GM19395 (cell line): ENCODE results near the gene NMUR2.

Experiments used
- ATAC-seq: cut with Tn5 transposase; IDR thresholded peaks from one replicate; pipeline ENCODE4 v1.9.1; 2021; ENCODE audit warnings: mild to moderate bottlenecking, moderate library complexity; ENCODE audit not compliant: unreplicated experiment

Gene NMUR2, protein sequence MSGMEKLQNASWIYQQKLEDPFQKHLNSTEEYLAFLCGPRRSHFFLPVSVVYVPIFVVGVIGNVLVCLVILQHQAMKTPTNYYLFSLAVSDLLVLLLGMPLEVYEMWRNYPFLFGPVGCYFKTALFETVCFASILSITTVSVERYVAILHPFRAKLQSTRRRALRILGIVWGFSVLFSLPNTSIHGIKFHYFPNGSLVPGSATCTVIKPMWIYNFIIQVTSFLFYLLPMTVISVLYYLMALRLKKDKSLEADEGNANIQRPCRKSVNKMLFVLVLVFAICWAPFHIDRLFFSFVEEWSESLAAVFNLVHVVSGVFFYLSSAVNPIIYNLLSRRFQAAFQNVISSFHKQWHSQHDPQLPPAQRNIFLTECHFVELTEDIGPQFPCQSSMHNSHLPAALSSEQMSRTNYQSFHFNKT

DNA sequence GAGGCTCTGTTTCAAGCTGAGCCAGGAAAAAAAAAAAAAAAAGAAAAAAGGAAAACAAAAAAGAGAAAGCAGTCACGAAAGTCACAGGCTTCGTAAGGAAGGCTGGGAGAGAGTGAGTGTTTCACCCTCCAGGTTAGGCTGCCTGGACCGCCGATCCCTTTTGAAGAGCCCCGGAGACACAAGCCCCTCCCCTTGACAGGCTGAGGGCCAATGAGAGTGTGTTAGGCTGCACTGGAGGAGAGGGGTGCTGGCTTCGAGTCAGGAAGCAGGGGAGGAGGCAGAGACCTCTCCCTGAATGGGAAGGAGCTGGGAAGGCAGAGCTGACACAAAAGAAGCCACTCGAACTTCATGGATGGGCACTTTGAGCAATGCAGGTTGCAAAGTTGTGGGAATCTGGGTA lies at the start of gene NMUR2:
Gene NMUR2 (minus strand): TSS at position 135 of the 400 bp plus-strand sequence. CDS start 166 bp downstream, outside the sequence.
- ATAC-seq: no peak

DNA sequence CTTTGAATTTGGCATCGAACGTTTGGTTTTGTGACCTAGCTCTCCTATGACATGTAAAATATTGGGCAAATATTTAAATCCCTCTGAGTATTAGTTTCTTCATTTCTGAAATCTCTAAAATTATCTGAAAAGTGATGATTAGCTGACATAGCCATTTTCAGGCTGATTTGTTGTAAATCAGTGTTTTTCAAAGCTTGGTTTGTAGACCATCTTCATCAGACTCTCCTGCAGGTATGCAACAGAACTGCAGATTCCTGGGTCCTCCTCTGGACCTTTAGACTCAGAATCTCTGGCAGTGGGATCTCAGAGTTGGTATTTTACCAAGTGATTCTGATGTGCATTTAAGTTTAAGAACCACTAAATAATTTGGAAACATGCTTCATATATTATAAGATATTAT lies 38.9 kb upstream of the NMUR2 start:
- no peak for ATAC-seq

DNA sequence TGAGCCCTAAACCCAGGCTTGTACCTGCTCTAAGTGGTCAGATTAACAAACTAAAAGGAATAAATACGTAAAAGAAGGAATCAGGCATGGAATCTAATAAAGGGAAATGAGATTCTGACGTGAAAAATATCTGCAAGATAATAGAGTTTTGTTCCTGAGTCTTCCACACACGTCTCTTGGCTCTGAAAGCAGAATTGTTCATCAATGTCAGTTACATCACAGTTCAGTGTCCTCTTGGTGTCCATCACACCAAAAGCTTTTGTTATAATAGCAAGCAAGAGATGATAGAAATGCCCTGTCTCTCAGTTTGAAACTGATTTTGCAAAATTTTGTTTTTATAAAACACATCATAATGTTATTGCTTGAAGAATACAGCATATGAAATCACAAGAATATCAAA lies 34.7 kb upstream of the NMUR2 start:
- ATAC-seq: no peak

DNA sequence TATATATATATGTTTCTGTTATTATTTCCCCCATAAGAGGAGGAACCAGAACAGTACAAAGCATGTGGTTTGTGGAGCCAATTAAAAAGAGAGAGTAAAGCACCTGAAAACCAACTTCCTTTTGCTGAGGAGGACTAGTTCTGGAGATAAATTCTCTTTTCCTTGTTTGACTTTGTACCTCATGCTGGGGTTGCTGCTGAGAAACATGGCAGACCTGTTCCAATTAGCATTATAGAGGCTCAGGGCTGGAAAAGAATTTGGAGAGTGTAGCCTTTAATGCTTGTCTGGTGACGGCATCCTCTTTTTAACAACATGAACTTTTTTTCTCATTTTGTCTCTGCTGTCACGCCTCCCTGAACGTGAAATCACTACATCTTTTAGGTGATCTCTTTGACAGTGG lies 32.8 kb upstream of the NMUR2 start:
- ATAC-seq: no peak

DNA sequence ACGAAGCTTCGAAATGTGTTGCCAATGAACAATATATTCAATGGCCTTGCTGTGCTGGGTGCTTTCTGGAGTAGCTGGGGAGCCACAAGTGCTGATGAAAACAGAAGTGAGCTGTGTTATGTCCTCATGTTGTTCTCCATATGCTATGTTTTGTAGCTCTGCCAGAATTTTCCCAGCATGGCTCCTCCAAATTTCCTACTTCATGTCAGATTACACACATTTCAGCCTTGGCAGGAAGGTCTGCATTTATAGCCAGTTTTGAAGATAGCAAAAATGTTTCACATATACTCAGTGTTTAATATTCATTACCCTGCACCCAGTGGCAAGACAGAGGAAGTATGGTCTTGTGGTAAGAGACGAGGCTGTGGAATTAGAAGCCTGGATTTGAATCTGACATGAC lies 22.6 kb upstream of the NMUR2 start:
- ATAC-seq: no peak

DNA sequence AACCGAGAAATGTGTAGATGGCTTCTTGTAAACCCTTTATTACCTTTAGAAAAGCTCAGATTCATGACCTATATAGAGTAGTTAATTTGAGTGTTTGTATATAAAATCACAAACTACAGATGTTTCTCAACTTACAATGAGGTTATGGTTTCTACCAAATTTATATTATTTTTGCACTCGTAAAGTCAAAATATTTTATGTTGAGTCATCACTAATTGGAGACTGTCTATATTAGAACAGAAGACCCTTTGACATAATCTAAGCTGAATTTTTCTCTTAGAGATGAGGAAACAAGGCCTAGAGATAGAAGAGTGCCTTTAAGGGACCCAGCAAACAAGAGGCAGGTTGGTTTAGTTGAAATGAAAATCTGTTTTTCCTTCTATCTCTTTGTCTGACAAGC lies 20.0 kb upstream of the NMUR2 start:
- ATAC-seq: no peak

DNA sequence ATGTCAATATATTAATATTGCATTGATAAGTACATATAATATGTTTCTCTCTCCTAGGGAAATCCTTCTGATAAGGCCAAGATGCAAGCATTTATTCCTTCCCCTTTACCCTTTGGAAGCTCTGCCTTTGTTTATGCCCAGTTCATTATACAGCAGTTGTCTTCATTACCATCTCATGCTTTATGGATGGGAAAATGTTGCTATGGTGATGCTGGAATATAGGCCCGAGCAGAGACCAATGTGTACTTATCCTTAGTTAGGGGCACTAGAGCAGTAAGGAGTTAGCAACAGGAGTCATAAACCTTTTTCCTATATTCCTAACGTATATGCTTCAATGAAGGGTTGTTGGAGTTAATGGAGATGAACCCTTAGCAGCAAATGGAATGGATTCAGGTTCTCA lies 19.4 kb upstream of the NMUR2 start:
- ATAC-seq: no peak

DNA sequence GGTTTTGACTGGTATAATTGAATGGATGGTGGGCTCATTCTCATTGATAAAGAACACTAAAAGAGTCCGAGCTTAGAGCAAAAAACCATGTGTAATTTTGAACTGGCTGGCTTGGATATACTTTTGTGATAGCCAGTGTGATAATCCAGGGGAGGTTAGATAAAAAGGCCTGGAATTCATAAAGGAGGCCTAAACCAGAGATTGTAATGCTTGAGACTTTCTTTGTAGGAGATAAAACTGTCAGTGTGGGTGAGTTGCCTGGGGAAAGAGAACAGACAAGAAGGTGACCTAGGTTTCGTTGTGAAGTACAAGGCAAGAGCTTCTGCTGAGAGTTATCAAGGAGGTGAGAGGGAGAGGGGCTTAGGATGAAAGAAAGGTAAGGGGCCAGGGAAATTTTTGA lies 17.0 kb upstream of the NMUR2 start:
- ATAC-seq: no peak

DNA sequence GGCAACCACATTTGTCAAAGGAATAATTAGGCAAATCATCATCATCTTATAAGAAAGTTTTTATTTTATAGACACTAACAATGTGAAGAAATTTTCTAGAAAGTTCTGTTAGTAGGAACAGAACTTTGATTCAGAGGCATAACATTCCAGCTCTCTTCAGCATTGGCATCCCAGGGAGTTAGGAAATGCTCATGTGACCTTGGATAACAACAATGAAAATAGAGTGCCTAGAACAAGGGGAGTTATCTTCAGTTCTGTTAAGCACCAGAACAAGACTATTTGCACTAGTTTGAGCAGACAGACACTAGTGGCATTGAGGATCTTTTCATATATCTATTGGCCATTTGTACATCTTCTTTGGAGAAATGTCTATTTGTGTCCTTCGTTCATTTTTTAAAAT lies 7.0 kb upstream of the NMUR2 start:
- no peak for ATAC-seq

DNA sequence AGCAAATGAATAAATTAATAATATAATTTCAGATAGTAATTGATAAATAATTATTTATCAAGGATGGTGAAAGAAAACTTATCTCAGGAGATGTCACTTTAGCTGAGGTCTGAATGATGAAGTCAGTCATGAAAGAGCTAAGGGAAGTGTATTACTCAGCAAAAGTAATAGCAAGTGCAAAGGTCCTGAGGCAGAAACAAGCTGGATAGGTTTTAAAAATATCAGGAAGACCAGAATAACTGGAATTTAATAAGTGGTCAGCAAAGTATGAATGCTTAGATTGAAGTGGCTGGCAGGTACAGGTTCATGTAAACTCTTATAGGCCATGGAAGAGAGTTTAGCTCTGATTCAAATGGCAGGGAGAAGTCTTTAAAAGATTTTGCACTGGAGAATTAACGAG lies 1.0 kb upstream of the NMUR2 start:
- ATAC-seq: no peak

DNA sequence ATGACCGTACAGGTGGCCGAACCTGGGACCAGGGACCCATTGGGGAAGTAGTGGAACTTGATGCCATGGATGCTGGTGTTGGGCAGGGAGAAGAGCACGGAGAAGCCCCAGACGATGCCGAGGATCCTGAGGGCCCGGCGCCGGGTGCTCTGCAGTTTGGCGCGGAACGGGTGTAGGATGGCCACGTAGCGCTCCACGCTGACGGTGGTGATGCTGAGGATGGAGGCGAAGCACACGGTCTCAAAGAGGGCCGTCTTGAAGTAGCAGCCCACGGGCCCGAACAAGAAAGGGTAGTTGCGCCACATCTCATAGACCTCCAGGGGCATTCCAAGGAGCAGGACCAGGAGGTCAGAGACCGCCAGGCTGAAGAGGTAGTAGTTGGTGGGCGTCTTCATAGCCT lies 585 bp downstream of the NMUR2 start:
- no peak for ATAC-seq

DNA sequence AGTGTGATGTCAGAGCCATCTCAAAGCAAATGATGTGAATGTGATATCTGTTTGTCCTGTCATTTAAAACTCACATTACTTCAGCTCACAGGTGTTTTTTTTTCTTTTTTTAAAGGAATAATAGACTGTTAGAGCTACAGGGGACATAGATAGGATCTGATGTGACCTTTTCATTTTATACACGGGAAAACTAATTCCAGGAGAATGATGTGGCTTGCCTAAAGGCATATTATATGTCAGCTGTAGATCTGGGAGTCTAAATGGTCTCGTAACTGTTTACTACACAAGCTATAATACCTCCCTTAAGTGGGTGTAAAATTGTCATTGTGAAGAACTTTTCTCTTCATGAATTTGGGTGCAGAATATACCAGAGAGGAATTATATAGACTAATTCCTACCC lies 2.0 kb downstream of the NMUR2 start:
- ATAC-seq: no peak

DNA sequence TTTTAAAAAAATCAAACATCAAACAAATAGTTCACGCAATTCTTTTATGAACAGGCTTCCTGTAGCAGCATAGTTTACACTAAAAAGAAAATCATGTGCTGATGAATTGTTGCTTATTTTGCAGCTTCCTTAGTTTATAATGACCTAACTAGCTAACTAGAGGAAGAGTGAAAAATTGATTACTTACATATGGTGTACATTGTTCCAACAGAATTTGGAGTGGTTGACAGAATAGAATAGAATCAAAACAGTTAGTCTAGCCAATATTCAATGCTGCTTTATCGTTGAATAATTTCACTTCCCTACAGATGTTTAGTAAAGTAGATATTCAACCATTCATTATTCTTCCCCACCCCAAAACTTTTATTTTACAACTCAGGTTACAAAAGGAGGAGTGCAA lies 4.2 kb downstream of the NMUR2 start:
- no peak for ATAC-seq

DNA sequence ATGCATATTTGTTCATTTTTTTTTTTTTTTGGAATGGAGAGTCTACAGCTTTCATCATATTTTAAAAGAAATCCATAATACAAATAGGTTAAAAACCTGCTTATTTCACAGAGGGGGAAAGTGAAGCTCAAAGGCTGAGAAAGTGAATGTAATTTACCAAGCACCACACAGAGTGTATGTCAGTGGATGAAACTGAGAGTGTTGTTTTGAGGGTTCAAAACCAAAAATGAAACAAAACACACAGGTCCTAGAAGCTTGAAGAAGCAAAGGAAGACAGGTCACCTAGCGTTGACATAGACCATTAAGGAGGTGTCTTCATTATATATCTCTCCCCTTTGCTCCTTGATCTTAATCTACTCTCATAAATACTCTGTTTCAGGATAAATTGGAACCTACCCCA lies 7.5 kb downstream of the NMUR2 start:
- ATAC-seq: peak; percentile 86

DNA sequence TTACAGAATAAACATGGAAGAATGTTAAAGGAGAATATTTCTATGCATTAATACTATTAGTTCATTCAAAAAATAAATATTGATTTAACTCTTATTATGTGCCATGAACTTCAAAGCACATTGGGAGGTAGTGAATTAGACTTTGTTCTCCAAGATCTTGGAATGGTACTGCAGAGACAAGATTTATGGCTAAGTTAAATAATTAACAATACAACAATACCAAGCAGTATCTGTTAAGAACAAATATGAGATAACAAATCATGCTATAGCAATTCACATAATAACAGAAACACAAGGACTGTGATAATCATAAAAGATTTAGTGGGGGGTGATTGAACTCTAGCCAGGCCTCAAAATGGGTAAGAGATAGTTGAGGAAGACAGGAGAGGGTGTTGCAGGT lies 11.6 kb downstream of the NMUR2 start:
- ATAC-seq: no peak

DNA sequence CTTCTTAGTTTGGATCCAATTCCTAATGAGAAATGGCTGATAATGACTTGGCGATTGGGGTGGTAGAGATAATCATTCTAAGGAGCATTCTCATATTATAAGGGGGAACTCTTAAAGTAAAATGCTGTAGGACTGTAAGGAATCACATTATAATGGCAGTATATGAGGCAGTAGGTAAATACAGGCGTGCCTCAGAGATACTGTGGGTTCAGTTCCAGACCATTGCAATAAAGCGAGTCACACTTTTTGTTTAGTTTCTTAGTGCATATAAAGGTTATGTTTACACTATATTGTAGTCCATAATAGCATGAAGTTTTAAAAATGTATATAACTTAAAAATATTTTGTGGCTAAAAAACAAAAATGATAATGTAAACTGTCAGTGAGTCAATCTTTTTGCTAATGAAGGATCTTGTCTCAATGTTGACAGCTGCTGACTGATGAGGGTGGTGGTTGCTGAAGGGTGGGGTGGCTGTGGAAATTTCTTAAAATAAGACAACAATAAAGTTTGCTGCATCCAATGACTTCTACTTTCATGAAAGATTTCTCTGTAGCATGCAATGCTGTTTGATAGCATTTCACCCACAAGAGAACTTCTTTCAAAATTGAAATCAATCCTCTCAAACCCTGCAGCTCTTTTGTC lies 15.8 kb downstream of the NMUR2 start:
- ATAC-seq: no peak

DNA sequence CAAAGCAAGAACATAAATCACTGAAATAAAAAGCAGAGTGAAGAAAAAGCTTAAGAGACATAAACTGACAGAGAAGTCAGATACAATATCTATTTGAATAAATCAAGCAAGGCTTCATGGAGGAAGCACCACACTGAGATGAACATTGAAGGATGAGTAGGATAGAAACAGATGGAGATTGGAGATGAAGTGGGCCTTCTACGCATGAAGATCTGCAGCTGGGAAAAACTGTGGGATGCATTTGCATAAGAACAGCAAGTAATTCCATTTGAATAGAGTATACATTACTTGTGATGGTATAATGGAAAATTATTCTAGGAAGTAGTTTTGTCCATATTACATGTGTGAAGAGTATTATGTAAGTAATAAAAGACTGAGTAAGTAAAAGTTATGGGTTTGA lies 16.5 kb downstream of the NMUR2 start:
- no peak for ATAC-seq

DNA sequence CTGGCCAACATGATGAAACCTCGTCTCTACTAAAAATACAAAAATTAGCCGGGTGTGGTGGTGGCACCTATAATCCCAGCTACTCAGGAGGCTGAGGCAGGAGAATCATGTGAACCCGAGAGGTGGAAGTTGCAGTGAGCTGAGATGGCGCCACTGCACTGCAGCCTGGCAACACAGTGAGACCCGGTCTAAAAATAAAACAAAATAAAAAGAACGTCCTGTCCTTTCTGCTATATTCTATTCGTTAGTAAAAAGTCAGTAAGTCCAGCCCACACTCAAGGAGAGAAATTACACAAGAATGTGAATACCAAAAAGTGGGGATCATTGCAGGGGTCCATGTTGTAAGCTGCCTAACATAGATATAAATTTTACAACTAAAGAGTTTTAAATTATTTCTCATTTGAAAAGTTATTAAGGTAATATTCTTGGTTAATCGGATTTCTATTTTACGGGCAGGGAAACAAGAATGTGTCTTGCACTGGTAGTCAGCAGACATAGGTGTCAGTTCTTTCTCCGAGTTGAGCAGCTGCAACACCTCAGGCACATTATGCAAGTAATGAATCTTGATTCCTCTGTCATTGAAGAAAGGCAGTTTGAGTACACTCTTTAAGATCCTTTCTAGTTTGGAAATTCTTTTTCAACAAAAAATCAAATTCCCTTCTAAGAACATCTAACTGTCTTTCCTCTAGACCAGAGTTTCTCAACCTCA lies 24.5 kb downstream of the NMUR2 start:
- no peak for ATAC-seq

DNA sequence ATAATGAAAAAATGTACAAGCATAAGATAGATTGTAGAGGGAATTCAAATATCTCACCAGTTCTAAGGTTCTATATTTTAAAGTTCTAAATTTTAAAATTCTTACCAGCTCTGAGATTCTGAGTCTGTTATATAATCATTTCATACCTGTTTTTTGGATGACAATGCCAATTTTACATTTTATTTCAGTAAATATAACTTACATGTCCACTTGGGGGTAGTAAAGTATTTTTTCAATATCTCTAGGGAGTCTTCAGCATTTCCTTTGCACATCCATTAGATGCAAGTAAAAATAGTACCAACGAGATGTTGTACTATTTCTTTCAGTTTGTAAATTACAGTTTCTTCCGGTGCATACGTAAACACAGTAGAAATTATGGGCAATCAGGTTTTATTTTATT lies 25.7 kb downstream of the NMUR2 start:
- no peak for ATAC-seq

DNA sequence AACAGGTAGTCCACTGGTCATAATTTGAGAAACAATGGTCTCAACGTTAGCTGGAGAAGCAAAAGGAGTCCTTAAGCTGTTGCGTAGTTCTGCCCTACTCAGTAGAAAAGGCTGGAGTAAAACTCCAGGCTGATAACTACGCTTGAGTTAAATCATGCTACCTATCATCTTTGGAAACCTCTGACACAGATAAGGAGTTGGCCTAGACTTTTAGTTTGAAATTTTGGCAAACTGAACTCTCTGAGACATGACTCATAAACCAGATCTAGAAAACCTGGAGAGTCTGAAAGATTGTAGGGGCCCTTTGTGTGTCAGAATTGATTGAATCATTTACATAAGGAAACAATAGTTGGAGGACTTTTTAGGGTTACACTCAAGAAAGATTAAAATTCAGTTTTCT lies 26.3 kb downstream of the NMUR2 start:
- no peak for ATAC-seq

DNA sequence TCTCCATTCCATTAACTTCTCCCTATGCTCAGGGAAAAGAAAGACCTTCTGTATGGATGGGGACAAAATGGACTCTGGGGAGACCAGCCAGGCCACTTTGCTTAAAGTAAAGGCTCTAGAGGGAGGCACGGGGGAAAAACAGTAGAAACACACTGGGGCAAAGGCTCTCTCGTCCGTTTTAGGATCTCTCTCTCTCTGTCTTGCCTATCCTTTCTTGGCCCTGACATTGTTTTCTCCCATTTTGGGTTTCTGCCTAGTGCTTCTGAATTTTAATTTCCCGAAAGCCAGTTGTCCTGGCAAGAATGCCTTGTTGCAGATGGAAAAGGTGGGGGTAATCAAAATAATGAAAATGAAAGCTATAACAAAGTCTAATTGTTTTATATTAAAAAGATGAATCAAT lies 28.2 kb downstream of the NMUR2 start:
- ATAC-seq: no peak

DNA sequence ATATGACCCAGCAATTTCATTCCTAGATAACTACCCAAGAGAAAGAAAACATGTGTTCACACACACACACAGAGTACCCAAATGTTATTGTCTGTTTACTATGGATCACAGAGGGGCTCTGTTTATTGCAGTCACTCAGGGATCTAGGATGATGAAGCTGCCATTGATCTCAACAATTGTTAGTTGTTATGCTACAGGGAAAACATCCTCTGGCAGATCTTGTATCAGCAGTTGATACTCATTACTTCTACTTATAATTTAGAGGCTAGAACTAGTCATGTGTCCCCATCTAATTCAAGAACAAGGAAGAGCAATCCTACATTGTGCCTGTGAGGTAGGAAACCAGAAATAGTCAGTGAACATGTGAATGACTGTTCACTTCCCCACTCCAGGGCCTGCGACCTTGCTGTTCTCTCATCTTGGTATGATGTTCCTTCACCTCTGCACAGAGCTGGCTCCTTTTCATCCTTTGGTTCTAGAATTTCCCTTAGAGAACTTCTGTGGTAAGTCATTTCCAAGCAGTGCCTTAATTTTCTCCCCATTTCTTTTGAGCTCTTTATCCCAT lies 30.3 kb downstream of the NMUR2 start:
- no peak for ATAC-seq
